GM18498 (cell line): ENCODE results near the gene PPP1R9A.

Source experiments
- ATAC-seq: cut with Tn5 transposase; IDR thresholded peaks from one replicate; pipeline ENCODE4 v1.9.1; 2021; ENCODE audit warnings: mild to moderate bottlenecking, moderate library complexity; ENCODE audit not compliant: unreplicated experiment

The PPP1R9A gene

DNA sequence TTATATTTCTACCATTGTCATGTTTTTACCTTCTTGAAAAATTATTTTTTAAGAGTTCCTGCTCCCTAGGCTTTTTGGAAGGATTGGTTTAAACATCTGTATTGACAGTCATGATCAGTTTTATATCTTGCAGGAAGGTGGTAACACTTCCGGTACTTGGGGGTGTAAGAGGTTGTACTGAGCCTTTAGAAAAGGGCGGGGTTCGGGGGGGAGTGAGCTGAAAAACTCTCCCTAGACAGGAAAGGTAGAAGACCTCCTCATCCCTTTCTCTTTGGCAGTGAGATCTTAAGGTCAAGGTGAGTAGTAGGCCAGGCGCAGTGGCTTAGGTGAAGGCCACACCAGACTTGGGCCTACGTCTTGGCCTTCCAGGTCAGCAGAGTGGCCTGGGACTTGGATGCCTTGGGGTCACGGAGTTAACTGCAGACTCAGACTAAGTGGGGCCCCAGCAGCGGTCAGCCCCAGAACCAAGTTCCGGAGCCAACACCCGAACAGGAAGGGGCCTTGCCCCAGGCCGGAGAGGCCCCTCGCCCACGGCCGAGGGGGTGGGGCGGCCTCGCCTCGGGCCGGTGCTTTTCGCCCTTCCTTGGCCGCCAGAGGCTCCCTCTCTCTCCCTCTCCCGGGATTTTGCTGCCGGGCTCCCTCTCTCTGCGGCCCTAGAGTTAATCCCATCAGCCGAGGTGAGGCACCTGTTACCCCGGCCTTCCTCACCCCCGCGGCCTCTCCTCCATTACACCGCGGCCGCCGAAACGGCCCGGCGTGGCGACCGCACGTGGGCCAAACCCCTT lies at the start of gene PPP1R9A:
Gene PPP1R9A (plus strand): TSS at position 569 of the 785 bp plus-strand sequence. CDS start 2,520 bp downstream, outside the sequence.
- no peak for ATAC-seq

DNA sequence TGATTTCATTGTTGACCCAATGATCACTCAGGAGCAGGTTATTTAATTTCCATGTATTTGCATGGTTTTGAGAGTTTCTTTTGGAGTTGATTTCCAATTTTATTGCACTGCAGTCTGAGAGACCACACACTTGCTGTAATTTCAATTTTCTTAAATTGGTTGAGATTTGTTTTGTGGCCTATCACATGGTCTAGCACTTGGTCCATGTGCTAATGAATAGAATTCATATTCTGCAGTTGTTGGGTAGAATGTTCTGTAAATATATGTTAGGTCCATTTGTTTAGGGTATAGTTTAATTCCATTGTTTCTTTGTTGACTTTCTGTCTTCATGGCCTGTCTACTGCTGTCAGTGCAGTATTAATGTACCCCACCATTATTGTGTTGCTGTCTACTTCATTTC lies 36.3 kb upstream of the PPP1R9A start:
- no peak for ATAC-seq

- no peak for ATAC-seq
These were observed 34.2 kb upstream of the PPP1R9A start for GRCh38 chr7:94873239-94873638.

DNA sequence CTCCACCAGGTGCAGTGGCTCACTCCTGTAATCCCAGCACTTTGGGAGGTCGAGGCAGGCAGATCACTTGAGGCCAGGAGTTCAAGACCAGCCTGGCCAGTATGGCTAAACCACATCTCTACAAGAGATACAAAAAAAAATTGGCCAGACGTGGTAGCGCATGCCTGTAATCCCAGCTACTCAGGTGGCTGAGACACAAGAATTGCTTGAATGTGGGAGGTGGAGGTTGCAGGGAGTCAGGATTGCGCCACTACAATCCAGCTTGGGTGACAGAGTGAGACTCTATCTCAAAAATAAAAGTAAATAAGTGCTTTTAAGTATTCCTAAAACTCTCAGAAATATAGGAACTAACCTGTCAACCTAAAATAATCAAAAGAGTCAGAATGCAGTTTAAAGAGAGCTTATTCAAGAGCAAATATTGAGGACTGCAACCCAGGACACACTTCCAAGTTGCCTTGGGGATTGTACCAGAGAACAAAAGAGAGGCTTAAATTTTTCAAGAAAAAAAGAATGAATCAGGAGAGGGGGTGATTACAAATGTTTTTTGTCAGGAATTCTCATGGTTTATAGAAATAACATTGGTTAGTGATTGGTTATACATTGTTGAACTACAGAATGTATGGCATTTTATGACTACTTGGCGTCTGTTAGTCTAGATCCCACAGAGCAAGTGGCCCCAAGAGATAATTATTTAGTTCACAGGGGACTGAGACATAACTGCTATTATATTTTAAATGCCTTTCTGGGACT lies 33.2 kb upstream of the PPP1R9A start:
- ATAC-seq: no peak

DNA sequence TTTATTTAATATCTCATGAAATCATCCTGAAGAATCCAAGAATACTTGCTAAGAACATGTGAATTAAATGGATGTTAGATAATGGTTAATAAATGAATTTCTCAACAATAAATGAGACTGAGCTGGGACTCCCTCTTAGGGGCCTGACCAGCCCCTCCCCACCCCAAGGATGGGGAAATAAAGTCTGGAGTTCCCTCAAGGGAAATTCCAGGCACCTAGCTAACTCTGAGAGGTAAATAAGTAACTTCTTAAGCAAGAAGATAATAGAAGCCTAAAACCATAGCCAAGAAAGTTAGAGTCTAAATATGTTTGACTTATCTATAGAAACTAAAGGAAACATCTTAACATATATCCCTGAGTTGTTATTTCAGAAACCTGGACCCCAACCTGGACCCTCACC lies 32.2 kb upstream of the PPP1R9A start:
- ATAC-seq: no peak

DNA sequence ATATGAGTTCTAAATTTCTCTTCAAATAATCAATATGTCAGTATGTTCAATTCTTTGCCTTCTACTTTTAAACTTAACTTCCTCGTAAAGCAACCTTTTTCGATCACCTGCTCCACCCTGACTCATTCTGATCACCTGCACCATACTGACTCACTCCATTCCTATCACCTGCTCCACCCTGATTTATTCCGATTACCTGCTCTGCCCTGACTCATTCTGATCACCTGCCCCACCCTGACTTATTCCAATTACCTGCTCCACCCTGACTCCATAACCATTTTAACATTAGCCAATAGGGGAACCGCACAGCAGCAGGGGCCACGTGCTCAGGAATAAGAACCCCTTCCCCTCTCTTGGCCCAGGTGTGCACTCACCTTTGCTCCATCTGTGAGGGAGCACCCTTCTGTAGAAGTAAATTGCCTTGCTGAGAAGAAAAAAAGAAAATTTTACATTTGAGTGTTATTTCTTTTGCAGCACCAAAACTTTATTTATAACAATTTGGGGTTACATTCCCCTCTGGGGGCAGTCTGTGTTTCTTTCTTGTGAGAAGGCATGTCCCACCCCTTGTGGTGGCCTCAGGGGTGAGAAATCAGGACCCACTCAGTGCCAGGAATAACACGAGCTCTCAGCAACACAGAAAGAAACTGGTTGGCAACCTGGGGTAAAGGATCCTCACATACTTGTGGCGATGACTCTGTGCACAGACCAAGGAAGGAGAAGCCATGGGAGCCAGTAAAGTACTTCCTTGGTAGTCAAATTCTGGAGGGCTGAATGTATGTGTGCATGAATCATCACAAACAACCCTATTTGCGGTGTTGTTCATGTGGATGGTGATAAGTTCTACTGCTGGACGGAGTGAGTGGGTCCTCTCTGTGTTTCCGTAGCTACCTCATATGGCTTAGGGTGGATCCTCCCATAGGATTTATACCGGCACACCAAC lies 29.4 kb upstream of the PPP1R9A start:
- no peak for ATAC-seq

DNA sequence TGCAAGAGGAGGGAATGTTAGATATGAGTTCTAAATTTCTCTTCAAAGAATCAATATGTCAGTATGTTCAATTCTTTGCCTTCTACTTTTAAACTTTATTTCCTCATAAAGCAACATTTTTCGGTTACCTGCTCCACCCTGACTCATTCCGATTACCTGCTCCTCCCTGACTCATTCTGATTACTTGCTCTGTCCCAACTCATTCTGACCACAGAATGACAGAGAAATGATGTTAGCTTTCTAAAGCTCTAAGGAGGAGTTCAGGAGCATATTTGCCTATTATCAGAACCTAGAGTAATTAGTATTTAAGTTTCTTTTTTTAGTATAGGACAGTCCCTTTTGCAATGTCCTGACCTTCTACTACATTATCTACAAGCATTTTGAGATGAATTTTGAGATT lies 24.5 kb upstream of the PPP1R9A start:
- ATAC-seq: no peak

GRCh38 chr7:94883616-94884015 lies 23.8 kb upstream of the PPP1R9A start:
- no peak for ATAC-seq

- no peak for ATAC-seq
These were observed 18.8 kb upstream of the PPP1R9A start for GRCh38 chr7:94888551-94888950.

DNA sequence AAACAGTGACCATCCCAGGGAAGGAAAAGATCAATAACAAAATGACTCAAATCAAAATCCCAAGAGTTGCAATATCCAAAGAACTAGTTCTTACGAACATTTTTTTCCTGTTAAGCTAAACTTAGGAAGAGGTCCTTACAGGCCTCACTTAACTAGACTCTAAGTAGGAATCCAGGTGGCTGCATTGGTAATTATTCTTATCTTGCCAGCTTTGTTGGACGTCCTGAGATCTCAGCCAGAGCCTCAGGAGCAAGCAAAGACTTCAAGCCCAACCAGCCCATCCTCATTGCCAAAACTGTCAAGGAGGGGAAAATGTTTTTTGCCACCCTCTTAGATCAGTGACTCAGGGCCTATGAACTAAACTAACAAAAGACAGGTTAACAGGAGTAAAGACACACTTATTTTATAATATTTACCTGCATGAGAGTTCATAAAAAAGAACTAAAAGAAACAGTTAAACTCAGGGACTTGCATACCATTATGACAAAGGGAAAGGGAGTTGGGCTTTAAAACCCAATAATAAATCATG lies 18.3 kb upstream of the PPP1R9A start:
- no peak for ATAC-seq

DNA sequence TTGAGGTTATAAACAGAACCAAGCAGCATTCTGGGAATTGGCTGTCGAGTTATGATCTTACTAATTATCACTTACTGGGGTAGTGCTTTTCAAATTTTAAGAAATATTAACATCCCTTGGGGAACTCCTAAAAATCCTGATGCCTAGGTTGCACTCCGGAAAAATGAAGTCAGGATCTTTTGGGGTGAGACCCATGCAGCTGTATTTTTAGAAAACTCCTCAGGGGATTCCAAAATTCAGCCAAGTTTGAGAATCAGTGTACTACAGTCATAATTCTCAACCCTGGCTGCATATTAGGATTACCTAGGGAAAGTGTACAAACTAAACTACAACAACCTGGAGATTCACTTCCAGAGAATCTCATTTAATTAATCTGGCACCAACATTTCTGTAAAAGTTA lies 17.2 kb upstream of the PPP1R9A start:
- ATAC-seq: no peak

DNA sequence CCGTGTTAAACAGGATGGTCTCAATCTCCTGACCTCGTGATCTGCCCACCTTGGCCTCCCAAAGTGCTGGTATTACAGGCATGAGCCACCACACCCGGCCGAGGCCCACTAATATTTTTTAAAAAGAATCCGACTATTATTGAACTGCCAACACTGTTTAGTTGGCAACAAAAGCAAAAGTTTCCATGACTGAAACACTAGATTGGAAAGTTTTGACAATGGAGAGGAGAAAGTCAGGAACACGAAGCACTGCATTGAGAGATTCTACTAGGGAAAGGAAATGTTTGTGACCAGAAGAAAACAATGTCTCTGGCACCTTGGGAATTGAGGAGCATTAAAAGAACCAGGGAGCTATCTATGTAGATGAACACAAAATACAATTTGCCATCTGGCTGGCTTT lies 13.7 kb upstream of the PPP1R9A start:
- ATAC-seq: no peak

DNA sequence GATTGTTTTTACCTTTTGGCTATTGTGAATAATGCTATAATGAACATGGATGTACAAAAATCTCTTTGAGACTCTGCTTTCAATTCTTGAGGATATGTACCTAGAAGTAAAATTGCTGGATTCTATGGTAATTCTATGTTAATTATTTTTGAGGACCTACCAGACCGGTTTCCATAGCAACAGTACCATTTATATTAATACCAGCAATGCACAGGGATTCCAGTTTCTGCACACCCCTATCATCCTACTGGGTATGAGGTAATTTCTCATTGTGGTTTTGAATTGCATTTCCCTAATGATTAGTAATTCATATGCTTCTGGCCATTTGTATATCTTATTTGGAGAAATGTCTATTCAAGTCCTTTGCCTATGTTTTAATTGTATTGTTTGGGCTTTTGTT lies 9.9 kb upstream of the PPP1R9A start:
- no peak for ATAC-seq

DNA sequence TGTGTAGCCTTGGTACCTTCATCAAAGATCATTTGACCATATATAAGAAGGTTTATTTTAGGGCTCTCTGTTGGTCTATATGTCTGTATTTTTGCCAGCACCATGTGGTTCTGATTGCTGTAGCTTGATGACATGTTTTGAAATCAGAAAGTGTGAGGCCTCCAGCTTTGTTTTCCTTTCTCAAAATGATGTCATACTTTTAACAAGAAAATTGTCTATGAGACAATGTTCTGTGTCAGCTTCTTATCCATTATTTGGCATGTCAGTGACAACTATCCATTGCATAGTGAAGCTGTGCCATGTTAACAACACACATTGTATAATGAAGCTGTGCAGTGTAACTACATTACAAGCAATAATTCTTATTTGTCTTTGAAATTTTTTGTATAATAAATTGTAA lies 9.1 kb upstream of the PPP1R9A start:
- ATAC-seq: no peak

DNA sequence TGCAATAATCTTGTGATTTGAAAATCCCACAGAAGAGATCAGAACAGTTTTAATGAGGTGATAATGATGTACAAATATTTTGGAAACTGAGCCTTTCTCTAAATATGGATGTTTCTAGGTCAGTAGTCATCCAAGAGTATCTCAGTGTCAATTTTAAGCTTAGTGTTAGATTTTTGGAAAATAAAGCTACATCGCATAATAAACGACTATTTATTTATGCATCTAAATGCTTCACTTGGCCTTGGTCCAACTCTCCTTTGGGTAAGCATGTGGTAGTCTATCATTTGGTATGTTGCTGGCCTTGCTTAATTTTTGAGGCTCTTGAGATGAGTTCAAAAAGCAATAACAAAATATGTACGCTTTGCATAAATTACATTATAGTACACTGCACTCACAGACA lies 5.4 kb upstream of the PPP1R9A start:
- no peak for ATAC-seq

- ATAC-seq: no peak
These were observed 3.4 kb upstream of the PPP1R9A start for GRCh38 chr7:94903971-94904370.

GRCh38 chr7:94904982-94905381 lies 2.4 kb upstream of the PPP1R9A start:
- ATAC-seq: no peak

DNA sequence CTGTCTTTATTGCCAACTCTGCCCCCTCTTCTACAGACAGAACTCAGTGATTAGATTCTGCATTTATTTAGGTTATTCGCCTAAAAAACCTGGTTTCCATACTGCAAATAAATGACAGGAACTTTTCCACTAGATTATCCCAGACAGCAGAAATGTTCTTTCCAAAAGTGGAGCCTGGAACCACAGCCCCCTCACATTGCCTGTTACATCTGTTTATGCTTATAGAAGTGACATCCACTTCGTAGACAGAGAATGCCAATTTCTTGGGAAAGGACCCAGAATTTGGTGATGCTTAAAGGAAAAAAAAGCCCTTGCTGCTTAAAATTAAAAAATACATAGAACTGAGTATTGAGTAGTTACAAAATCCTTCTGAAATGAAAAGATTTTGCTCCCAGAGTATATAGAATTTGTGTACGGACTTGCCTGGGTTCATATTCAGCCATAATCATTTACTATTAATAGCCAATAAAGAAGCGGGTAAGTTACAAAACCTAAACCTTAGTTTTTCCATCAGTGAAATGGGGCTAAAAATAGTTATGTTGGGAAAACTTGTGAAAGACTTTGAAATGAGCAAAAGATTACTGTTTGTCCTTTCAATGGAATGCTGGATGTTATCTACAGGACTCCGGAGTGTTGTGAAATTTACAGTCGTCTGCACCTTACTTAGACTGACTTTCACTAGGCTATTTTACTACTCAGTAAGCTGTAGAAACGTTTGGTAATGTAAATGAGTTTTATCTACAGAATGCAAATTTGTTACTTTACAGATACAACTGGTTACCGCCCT lies 1.1 kb upstream of the PPP1R9A start:
- ATAC-seq: no peak

- no peak for ATAC-seq
These were observed 473 bp downstream of the PPP1R9A start for GRCh38 chr7:94907811-94908322.
